HepG2 (cell line): ENCODE results near the gene RTN3. TPM values are rescaled to one million over a fixed set of nuclear protein-coding genes. Genes with fewer than 3 reads are reported as not detected.
A peak's percentile ranks its signal among the peaks of the same experiment; 100 is the strongest.

ENCODE experiments used
- CC2D1A ChIP-seq: sonication (generic); formaldehyde crosslinking; IDR thresholded peaks from 2 replicates; pipeline ENCODE4 v1.8.1; 2023; ENCODE audit warnings: mild to moderate bottlenecking, missing genetic modification reagents
- CCAR2 ChIP-seq: fragments of 200-400 bp; formaldehyde crosslinking; optimal IDR thresholded peaks from 2 replicates; pipeline ENCODE3; 2018; ENCODE audit warnings: low read depth, mild to moderate bottlenecking, low read length, moderate library complexity
- CEBPG ChIP-seq: IDR thresholded peaks from 2 replicates; pipeline ENCODE4 v1.6.1; 2016
- EHMT2 ChIP-seq: fragments of 200-600 bp; sonication (generic); IDR thresholded peaks from 2 replicates; pipeline ENCODE4 v1.7.0; 2017; ENCODE audit warnings: antibody characterized with exemption, low read depth, low read length, borderline replicate concordance
- HHEX ChIP-seq: IDR thresholded peaks from 2 replicates; pipeline ENCODE4 v1.6.1; 2016; ENCODE audit warnings: control low read depth
- HNF4A ChIP-seq: sonication (generic); formaldehyde crosslinking; IDR thresholded peaks from 2 replicates; pipeline ENCODE4 v1.4.0; 2020; ENCODE audit warnings: missing genetic modification reagents
- HNRNPH1 ChIP-seq: fragments of 200-400 bp; formaldehyde crosslinking; optimal IDR thresholded peaks from 2 replicates; pipeline ENCODE3; 2017; ENCODE audit warnings: mild to moderate bottlenecking, low read depth, low read length
- NFE2 ChIP-seq: sonication (generic); formaldehyde crosslinking; IDR thresholded peaks from 2 replicates; pipeline ENCODE4 v1.4.0; 2020; ENCODE audit warnings: missing genetic modification reagents
- RFX1 ChIP-seq: fragments of 450-650 bp; IDR thresholded peaks from 2 replicates; pipeline ENCODE4 v1.6.1; 2017
- RFXAP ChIP-seq: sonication (generic); formaldehyde crosslinking; IDR thresholded peaks from 2 replicates; pipeline ENCODE4 v1.4.0; 2020; ENCODE audit warnings: missing genetic modification reagents, borderline replicate concordance
- RNF2 ChIP-seq: fragments of 450-650 bp; conservative IDR thresholded peaks from 2 replicates; pipeline ENCODE4 v1.6.1; 2016; ENCODE audit warnings: low read depth
- SAFB2 ChIP-seq: sonication (generic); formaldehyde crosslinking; IDR thresholded peaks from 2 replicates; pipeline ENCODE4 v1.5.1; 2020; ENCODE audit warnings: missing genetic modification reagents, low read depth, mild to moderate bottlenecking, borderline replicate concordance
- SMAD1 ChIP-seq: sonication (generic); formaldehyde crosslinking; IDR thresholded peaks from 2 replicates; pipeline ENCODE4 v1.4.0; 2020; ENCODE audit warnings: missing genetic modification reagents, low read depth, mild to moderate bottlenecking, borderline replicate concordance
- ZC3H4 ChIP-seq: sonication (generic); formaldehyde crosslinking; IDR thresholded peaks from 2 replicates; pipeline ENCODE4 v1.4.0; 2020; ENCODE audit warnings: missing genetic modification reagents, borderline replicate concordance
- ZFX ChIP-seq: sonication (generic); formaldehyde crosslinking; IDR thresholded peaks from 2 replicates; pipeline ENCODE4 v1.4.0; 2020; ENCODE audit warnings: mild to moderate bottlenecking, low read depth, missing genetic modification reagents, moderate library complexity
- ZNF850 ChIP-seq: sonication (generic); formaldehyde crosslinking; conservative IDR thresholded peaks from 2 replicates; pipeline ENCODE4 v1.9.0; 2021; ENCODE audit warnings: mild to moderate bottlenecking, missing genetic modification reagents
- ZNF878 ChIP-seq: sonication (generic); formaldehyde crosslinking; IDR thresholded peaks from 2 replicates; pipeline ENCODE4 v1.8.1; 2023; ENCODE audit warnings: mild to moderate bottlenecking, missing genetic modification reagents, moderate library complexity
- polyA plus RNA-seq, 8 experiments: library from polyadenylated mRNA; depleted of rRNA in 3 of 8; stranded (reverse) in 7 of 8; unstranded in 1 of 8; fragments of >200 nt; fragmentation: Illumina TruSeq in 4 of 8; extraction: Trizol in 4 of 8; gene quantifications; 2 replicates each; pipeline versions ENCODE4 v1.2.1 to v1.2.3, GENCODE V29; 2011 to 2016; ENCODE audit warnings: low read depth in 4 of 8, missing spikeins in 1 of 8, mixed read lengths in 1 of 8; ENCODE audit not compliant: insufficient read depth in 1 of 8
- total RNA-seq, 5 experiments: library from RNA; depleted of rRNA; stranded (reverse); fragments of >200 nt; fragmentation: Illumina TruSeq; extraction: Trizol; gene quantifications; 2 replicates each; pipeline ENCODE4 v1.2.3, GENCODE V29; 2016; ENCODE audit warnings: low read depth in 1 of 5
- TF ChIP-seq, protein P1 (sequence below): sonication (generic); formaldehyde crosslinking; IDR thresholded peaks from 2 replicates; pipeline ENCODE4 v1.4.0; 2020; ENCODE audit warnings: missing genetic modification reagents, borderline replicate concordance
- TF ChIP-seq, protein P2 (sequence below): sonication (generic); formaldehyde crosslinking; IDR thresholded peaks from 2 replicates; pipeline ENCODE4 v1.4.0; 2020; ENCODE audit warnings: missing genetic modification reagents, low read depth, mild to moderate bottlenecking, borderline replicate concordance
- TF ChIP-seq, protein P3 (sequence below): sonication (generic); formaldehyde crosslinking; IDR thresholded peaks from 2 replicates; pipeline ENCODE4 v1.5.0; 2020; ENCODE audit warnings: mild to moderate bottlenecking, missing genetic modification reagents, borderline replicate concordance
- TF ChIP-seq, protein P4 (sequence below), 2 experiments: IDR thresholded peaks; 2 replicates each; pipeline ENCODE4 v1.6.1; 2011 to 2012; ENCODE audit warnings: low read length in 2 of 2, borderline replicate concordance in 1 of 2, low read depth in 1 of 2, mild to moderate bottlenecking in 1 of 2, moderate library complexity in 1 of 2

The RTN3 gene
- total and polyA plus RNA-seq, 2 of the 13 experiments (the other 11 are each of a cell fraction or from before 2014, with no cell fraction given), result 32.2 to 41.1 TPM

DNA sequence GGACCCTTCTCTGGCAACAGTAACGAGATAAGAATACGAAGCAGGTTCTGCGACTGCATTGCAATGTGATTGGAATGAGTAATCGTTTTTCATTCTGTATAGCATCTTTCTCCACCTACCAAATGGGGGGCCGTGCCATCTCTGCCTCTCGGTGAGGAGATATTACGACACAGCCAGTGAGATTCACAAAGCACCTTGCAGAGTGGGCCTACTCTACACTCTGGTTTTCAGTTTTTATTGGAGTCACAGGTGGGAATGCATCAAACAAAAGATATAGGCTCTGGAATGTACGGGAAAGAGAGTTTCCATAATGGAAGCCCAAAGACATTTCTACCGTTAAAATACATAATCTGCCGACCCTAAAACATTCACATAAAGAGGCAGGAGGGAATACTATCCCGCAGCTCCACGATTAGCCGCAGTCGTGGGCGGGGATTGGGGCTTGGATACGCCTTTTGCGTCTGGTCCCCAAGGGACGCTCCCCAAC lies 423 bp upstream of the RTN3 start (continued):
- no peak; the same call in 1 of the 2 replicates for TF ChIP-seq SMAD1 (CRISPR knock-in tag)
- TF ChIP-seq RFXAP, result no peak
- TF ChIP-seq, protein P1, sequence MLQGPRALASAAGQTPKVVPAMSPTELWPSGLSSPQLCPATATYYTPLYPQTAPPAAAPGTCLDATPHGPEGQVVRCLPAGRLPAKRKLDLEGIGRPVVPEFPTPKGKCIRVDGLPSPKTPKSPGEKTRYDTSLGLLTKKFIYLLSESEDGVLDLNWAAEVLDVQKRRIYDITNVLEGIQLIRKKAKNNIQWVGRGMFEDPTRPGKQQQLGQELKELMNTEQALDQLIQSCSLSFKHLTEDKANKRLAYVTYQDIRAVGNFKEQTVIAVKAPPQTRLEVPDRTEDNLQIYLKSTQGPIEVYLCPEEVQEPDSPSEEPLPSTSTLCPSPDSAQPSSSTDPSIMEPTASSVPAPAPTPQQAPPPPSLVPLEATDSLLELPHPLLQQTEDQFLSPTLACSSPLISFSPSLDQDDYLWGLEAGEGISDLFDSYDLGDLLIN (CRISPR knock-in tag), result no peak
- no peak for TF ChIP-seq ZFX
- no peak for TF ChIP-seq NFE2 (CRISPR knock-in tag)
- TF ChIP-seq, protein P2, sequence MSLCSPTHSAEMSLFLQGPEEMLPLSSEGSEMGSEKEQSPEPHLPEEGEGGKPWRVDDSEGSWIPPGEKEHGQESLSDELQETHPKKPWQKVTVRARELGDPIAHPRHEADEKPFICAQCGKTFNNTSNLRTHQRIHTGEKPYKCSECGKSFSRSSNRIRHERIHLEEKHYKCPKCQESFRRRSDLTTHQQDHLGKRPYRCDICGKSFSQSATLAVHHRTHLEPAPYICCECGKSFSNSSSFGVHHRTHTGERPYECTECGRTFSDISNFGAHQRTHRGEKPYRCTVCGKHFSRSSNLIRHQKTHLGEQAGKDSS (CRISPR knock-in tag), result no peak
- TF ChIP-seq, protein P3, sequence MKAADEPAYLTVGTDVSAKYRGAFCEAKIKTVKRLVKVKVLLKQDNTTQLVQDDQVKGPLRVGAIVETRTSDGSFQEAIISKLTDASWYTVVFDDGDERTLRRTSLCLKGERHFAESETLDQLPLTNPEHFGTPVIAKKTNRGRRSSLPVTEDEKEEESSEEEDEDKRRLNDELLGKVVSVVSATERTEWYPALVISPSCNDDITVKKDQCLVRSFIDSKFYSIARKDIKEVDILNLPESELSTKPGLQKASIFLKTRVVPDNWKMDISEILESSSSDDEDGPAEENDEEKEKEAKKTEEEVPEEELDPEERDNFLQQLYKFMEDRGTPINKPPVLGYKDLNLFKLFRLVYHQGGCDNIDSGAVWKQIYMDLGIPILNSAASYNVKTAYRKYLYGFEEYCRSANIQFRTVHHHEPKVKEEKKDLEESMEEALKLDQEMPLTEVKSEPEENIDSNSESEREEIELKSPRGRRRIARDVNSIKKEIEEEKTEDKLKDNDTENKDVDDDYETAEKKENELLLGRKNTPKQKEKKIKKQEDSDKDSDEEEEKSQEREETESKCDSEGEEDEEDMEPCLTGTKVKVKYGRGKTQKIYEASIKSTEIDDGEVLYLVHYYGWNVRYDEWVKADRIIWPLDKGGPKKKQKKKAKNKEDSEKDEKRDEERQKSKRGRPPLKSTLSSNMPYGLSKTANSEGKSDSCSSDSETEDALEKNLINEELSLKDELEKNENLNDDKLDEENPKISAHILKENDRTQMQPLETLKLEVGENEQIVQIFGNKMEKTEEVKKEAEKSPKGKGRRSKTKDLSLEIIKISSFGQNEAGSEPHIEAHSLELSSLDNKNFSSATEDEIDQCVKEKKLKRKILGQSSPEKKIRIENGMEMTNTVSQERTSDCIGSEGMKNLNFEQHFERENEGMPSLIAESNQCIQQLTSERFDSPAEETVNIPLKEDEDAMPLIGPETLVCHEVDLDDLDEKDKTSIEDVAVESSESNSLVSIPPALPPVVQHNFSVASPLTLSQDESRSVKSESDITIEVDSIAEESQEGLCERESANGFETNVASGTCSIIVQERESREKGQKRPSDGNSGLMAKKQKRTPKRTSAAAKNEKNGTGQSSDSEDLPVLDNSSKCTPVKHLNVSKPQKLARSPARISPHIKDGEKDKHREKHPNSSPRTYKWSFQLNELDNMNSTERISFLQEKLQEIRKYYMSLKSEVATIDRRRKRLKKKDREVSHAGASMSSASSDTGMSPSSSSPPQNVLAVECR, result no peak
- TF ChIP-seq ZNF878 (CRISPR knock-in tag), result 0 out of 2 replicates have a peak, but pooled peaks have one; percentile 13
- peak; percentile 59; the same call in 1 of the 2 replicates for TF ChIP-seq RNF2
- TF ChIP-seq HNRNPH1, result no peak
- TF ChIP-seq CC2D1A, result no peak
- TF ChIP-seq HHEX (CRISPR knock-in tag), result no peak
- TF ChIP-seq, protein P4, sequence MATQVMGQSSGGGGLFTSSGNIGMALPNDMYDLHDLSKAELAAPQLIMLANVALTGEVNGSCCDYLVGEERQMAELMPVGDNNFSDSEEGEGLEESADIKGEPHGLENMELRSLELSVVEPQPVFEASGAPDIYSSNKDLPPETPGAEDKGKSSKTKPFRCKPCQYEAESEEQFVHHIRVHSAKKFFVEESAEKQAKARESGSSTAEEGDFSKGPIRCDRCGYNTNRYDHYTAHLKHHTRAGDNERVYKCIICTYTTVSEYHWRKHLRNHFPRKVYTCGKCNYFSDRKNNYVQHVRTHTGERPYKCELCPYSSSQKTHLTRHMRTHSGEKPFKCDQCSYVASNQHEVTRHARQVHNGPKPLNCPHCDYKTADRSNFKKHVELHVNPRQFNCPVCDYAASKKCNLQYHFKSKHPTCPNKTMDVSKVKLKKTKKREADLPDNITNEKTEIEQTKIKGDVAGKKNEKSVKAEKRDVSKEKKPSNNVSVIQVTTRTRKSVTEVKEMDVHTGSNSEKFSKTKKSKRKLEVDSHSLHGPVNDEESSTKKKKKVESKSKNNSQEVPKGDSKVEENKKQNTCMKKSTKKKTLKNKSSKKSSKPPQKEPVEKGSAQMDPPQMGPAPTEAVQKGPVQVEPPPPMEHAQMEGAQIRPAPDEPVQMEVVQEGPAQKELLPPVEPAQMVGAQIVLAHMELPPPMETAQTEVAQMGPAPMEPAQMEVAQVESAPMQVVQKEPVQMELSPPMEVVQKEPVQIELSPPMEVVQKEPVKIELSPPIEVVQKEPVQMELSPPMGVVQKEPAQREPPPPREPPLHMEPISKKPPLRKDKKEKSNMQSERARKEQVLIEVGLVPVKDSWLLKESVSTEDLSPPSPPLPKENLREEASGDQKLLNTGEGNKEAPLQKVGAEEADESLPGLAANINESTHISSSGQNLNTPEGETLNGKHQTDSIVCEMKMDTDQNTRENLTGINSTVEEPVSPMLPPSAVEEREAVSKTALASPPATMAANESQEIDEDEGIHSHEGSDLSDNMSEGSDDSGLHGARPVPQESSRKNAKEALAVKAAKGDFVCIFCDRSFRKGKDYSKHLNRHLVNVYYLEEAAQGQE (IDR thresholded peaks at IDR 0.05; ENCODE audit: borderline replicate concordance in 1 of 2, low read depth in 1 of 2, low read length in 2 of 2), result no peak
- TF ChIP-seq RFX1, result no peak
- no peak for TF ChIP-seq SAFB2
- no peak for TF ChIP-seq HNF4A (CRISPR knock-in tag)
- TF ChIP-seq CCAR2, result no peak
- TF ChIP-seq EHMT2, result no peak
- TF ChIP-seq ZC3H4 (CRISPR knock-in tag), result no peak
- TF ChIP-seq CEBPG (CRISPR knock-in tag), result no peak
- no peak for TF ChIP-seq ZNF850
